NOMO-1 (cell line): ENCODE results near the gene FHIT.
"Not testable (repeated sequence)": the region's sequence is repeated elsewhere in the genome, so short reads cannot be mapped to it uniquely, and the experiment has no call there.

ENCODE experiments used
- DNase-seq, 2 experiments: peaks; one replicate each; lab custom pipeline; 2025; ENCODE audit not compliant: unreplicated experiment in 2 of 2; lab: John Stamatoyannopoulos, UW

Gene FHIT

DNA sequence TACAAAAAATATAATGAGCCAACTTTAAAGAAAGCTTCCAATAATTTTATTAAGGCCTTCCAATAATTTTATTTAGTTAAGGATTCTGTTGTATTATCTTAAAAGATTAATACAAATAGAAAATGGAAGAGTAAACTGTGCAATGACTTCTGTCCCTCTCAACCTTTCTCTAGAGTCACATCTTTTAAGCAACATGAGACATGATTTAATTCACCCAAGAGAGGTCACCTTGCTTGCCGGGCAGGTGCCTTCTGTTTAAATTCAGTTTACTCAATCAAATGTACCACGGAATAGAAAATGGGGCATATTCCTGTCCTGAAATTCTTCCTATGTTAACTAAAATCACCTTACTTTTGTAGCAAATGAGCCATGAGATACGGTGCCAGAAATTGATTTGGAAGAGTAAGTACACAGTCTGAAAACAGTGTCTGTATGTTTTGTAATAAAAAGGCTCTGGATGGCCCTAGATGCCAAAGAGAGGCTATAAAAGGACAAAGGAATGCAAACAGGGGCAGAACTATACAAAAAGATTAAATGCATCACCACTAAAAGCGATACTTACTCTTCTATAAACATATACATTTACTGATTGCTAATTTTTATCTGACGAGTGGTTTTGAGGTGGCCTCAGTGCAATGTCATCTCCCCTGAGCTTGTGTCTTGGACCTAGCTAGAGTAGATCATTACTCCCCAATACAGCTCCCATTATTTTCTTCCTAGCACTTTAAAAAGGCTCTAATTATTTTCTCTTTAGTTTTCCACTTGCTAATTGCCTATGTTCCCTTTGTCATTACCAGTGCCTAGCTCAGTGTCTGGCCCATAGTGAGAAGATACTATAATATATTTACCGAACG, 134.0 kb downstream of the FHIT start:
- DNase-seq, result no peak

DNA sequence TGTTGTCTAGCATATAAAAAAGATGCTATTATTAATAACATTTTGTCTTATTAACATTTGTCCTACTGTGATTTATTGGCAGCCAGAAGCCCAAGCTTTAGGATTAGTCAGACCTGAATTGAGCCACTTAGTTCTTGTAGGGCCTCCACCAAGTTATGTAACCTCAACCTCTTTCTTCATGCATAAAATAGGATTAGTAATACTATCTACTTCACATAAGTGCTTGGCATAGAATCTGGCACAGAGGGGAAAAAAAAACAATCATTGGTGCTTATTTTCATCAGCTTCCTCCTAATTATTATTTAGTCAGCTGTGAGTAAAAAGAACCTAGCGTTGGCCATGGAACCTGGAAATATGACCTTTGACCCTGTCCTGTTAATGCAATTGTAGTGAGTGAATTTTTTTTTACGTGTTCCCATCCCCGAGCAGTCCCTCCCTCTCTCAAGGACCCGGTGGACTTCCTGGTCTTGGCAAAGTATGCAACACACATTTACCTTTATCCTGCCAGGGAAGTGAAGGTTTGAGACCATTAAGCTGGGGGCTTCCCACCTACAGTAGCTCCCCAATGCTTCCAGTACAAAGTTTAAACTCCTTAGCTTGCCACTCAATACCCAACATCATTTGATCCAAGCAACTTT, 136.8 kb downstream of the FHIT start:
- no peak for DNase-seq

DNA sequence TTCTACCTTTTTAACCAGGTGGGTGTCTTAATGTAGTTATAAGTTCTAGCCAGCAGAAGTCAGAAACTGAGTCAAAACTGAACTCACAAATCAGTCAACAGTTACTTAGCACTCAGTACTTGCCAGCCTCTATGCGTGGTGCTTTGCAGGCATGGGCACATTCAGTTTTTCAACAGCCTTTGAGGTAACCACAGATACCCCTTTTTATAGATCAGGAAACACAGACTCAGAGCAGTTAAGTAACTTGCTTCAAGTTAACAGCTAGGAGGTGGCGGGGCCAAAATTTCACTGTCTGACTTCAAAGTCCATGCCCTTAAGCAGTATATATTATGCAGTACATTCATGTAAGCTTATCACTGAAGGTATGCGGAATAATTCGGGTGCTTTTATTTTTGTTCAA, 139.4 kb downstream of the FHIT start:
- no peak for DNase-seq

DNA sequence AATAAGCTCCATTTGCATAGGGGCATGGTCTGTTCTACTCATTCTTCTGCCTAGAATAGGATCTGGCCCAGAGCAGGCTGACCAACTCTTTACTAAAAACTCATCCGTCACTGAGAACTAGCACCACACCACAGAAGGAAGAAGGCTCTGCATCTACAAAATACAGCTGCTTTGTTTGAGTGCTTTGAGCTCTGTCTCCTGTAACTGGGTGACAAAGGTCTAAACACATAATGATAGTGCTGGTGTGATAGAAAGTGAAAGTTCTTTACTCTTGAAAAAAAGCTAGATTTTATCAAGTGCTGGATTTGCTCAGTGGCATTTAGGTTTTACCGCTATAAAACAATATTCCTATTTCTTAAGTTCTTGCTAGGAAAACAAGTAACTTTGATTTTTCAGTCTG, 140.7 kb downstream of the FHIT start:
- no peak for DNase-seq

DNA sequence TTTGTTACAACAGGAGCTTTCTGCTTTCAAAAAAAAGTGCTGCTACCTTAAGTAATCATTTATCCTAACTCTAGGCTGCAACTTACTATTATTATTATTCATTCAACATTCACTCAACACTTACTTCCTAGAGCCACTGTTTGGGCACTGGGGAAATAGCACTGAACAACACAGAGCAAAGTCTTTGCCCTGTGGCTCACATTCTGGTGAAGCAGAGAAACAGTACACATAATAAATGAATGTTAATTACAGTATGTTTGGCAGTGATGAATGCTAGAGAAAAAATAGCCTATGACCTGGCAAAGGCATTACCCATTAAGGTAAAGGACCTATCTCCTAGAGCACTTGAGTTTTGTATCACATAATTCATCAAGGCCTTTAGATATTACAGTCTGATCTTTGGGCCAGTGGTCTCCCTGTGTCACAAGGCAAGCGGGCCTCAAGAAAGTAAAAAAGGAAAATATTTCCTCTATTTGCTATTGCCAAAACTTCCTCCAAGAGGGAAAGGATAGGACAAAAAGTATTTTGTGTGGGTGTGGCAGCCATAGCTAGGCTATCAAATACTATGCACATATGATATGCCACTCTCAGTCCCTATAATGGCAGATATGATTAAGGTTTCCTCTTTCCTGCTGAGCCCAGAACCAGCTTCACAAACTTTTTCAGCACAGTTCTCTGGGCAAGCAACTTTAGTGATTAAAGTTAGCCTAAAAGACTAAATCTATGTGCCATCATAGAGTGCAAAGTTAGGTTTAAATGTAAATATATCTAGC, 142.8 kb downstream of the FHIT start:
- DNase-seq, result no peak

DNA sequence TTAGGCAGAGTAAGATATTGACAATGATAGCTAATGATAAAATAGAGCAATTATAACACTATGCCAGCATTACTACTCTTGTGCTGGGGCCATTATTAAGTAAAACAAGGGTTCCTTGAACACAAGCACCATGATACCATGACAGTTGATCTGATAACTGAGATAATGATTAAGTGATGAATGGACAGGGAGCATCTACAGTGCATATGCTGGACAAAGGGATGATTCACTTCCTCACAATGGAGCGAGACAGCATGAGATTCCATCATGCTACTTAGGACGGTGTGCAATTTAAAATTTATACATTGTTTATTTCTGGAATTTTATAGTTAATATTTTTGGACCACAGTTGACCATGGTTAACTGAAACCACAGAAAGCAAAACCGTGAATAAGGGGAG, 156.6 kb downstream of the FHIT start:
- no peak for DNase-seq

DNA sequence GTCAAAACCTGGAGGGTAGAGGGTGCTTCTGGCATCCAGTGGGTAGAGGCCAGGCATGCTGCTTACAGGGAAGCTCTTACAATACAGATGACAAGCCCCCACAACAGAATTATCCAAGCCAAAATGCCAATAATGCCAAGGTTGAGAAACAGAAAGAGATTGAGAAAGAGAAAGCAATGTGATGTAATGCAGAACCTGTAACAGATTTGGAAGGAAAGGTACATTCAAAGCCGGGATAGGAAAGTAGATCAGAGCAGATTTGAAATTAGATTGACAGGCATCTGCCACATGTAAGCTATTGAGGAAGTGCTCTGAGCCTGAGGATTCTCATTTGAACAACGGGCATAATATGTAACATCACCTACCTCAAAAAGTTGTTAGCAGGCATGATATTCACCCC, 157.9 kb downstream of the FHIT start:
- DNase-seq, result no peak

DNA sequence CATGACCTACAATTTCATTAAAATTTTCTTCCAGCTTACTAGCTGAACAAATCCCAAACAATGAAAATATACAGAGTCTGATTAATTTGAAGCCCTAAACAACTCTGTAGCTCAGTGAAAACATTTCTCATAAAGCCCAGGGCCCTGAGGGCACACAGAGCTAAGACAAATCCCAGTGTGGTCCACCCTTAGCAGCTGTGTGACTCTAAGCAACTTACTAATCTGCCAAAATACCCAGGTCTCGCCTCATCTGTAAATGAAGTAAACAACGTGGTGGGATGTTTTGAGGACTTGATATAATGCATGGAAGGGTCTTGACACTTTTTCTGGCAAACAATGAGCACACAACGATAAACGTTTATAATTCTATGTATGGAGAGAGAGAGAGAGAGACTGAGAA, 158.4 kb downstream of the FHIT start:
- DNase-seq, result no peak

DNA sequence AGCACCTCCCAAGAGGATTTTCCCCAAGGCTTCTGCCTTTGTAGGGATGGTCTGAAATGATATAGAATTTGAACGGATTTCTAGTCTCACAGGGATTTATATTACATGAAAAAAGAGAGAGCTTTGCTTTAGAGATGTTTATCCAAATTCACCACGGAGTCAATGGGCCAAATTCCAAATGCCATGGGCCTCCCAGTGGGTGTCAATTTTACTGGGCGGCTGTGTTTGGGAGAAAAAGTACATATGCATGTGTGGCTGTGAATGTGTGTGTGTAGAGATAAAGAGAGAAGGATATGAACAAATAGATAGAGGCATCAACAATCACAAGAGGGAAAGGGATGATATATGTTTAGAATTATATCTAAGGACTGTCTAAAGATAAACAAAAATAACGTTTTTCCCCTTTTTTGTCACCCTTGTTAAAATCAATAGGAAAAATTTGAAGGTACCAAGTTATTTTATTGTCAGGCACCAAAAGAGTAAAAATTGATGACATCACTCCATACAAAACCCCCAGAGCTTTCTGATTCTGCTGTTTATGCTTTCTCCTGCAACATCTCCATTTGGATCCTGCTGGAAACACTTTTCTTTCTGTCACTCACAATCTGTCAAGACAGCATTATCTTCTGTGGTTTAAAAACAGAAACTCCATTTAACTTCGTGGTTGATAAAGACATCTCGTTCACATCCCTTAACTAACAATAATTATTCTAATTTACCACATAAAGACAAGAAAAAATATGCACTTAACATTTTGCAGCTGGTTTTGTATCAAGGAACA, 160.7 kb downstream of the FHIT start:
- no peak for DNase-seq

DNA sequence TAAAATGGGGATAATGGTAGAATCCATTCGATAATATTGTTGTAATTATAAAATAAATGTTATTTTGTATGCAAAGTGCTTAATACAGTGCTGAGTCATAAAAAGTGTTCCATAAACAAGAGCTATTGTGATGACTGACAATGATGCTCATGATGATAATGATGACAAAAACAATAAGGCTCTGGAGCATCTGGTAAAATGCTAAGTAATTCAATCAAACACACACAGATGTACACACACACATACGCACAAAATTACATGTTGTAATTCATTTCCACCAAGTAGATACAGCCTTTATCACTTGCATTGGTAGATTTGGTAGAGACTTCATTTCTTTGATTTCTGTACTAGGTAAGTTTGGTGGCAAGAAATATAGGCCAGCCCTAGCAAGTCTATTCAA, 163.8 kb downstream of the FHIT start:
- DNase-seq, result no peak

DNA sequence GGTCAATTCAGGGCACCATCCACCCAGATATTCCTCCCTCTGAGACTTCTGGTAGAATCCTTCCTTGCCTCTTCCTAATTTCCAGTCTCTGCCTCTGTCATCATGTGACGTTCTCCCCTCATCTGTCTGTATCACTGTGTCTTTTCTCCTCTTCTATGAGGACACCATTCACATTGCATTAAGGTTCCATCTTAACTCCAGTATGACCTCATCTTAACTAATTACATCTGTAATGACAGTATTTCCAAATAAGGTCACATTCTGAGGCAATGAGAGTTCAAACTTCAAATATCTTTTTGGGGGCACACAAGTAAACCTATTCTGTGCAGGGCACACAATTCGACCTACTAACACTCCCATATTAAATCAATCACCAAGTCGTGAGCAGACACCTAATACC, 169.7 kb downstream of the FHIT start:
- no peak for DNase-seq

DNA sequence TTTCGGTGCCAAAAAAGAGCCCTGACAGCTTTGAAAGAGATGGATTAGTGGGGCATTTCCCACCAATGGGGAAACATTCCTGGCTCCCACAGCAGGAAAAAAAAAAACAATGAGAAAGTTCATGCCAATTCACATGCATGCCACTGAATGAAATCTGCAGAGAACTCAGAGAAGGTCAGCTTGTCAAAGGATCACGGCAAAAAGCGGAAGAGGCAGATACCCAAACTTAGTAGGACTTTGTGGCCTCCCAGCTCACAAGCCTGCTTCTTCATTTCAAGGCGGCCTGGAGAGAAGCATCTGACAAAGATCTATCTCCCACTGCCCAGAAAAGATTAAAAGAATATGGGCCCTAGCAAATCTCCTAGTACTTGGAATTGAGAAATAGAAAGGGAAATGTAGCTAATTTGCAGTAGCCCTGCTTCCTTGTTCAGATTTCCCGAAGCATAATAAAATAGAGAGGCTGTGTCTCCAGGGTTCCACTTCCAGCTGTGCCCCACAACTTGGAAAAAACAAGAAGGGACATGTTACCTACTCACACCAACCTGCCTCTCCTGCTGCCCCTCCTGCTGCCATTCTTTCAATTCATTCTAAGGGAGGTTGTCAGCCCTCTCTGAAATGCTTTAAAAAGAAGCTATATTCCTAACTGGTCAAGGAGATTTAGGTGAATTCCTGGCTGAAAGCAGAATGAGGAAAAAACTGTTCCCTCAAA, 170.4 kb downstream of the FHIT start:
- DNase-seq, result no peak

DNA sequence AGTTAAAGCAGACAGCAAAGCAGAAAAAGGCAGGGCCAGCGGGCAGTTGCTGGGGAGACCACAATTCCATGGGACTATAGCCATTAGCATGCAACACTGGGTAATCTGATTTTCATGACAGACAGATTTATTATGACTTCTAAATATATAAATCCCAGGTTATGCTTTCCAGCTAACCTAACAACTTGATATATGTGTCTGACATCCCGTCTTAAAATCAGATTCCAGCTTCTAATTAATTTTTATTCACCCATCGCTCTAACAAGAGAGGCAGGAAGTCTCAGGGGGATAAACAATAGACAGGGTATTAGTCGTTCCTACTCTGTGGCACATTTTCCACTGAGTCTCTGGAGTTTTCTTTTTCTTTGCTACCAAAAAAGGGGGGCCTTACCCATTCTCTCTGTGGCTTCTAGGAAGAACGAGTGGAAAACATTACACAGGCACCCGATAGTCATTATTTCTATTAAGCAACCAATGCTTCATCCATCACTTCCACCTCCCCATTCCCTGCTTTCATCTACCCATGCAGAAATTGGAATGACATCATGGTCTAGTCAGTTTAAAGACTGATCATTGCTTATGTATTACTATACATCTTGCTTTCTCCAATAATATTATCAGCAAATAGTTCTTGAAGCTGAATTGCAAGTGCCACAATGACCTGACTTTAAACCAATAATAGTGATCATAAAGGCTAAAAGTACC, 173.1 kb downstream of the FHIT start:
- DNase-seq, result no peak

DNA sequence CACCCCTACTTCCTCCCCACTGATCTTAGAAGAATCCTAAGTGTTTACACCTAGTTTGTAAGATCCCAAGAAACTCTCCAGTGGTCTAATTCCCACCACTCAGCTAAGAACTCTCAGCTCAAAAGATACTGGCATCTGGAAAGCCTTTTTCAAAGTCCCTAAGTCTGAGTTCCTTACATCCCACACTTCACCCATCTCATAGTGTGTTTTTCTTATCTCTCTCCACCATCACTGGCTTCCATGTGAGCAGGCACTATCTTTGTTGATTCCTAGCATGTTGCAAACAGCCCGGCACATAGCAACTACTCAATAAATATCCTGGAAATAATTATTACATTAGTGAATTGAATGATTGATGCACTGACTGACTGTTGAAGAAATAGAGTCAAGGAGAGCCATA, 173.7 kb downstream of the FHIT start:
- DNase-seq, result no peak

DNA sequence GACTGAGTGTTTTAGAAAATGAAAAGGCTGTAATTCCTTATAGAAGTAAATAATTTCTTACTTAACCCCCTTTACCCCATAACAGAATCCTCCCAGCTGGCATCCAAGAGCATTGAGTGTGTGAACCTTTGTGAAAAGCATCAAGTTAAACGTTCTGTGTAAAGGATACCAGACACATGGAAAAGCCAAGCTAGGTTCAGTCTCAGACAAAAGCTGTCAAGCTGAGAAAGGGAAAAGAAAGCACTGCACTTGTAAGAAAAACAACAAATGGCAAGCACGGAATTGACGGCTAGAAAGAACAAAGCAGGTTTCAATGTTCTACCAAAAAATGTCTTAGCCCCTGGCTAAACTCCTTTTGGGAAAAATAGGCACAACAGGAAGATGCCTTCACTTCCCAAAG, 176.5 kb downstream of the FHIT start:
- DNase-seq, result no peak

DNA sequence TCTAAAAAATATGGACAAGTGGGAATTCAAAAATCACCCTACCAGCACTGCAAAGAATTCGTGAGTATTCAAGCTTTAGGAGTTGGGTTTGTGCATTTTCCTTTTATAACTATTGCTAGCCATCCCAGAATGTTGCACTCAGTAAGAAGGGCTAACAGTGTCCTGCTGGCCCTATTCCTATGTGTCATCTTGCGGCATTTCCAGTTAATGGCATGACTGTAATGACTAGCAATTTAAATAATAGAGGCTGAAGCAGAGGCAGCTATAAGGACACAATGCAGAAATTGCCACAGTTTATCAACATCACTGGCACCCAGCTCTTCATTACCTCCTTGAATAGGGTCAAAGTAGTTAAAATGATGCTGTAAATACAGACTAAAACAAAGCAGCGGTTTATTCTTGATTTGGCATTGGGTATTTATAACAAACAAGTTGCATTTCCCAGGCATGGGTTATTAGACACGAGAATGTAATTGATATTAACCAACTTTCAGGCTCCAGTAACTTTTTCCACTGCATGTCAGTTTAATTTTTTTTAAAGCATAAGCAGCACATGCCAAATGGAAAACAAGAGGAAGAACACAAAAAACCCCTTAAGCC, 177.6 kb downstream of the FHIT start:
- DNase-seq, result no peak

DNA sequence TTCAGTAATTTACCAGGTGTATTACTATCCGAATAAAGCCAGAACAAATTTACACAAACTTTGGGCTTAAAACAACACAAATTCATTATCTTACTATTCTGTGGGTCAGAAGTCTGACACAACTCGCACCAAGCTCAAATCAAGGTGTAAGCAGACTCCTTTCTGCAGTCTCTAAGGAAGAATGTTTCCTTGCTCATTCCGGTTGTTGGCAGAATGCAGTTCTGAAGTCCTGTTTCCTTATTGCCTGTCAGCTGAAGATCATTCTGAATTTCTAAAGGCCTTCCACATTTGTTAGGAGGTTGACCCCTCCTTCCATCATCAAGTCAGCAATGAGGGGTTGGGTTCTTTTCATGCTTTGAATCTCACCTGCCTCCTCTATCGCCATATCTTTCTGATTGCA, 183.2 kb downstream of the FHIT start:
- DNase-seq, result no peak

DNA sequence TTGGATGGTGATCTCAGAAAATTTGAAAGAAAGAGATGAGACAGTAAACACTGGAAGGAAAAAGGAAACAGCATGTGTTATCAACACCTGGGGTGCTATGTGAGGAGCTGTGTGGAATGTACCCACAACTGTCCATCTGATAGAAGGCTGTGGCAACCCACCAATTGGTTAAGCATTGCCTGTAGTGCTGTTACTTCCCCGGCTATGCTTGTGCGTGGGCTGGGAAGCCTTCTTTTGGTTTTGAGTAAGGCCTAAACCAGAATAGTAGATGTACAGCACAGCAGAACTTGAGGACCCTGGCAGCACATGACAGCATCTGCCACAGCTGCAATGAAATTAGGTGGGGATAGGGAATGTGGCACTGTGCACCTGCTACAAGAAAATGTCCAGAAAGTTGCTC, 184.5 kb downstream of the FHIT start:
- DNase-seq, result no peak

DNA sequence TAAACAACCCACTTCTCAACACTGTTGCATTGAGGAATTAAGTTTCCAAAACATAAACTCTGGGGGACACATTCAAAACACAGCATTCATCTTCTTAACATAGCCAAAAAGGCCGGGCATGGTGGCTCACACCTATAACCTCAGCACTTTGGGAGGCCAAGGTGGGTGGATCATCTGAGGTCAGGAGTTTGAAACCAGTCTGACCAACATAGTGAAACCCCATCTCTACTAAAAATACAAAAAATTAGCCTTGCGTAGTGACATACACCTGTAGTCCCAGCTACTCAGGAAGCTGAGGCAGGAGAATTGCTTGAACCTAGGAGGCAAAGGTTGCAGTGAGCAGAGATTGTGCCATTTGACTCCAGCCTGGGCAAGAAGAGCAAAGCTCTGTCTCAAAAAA, 185.0 kb downstream of the FHIT start:
- DNase-seq, result not testable (repeated sequence)
